ENCODE measurements around the gene PI16.

GRCh38 chr6:36954262-36954931 is at the start of gene PI16:
- TF ChIP-seq, protein P1, sequence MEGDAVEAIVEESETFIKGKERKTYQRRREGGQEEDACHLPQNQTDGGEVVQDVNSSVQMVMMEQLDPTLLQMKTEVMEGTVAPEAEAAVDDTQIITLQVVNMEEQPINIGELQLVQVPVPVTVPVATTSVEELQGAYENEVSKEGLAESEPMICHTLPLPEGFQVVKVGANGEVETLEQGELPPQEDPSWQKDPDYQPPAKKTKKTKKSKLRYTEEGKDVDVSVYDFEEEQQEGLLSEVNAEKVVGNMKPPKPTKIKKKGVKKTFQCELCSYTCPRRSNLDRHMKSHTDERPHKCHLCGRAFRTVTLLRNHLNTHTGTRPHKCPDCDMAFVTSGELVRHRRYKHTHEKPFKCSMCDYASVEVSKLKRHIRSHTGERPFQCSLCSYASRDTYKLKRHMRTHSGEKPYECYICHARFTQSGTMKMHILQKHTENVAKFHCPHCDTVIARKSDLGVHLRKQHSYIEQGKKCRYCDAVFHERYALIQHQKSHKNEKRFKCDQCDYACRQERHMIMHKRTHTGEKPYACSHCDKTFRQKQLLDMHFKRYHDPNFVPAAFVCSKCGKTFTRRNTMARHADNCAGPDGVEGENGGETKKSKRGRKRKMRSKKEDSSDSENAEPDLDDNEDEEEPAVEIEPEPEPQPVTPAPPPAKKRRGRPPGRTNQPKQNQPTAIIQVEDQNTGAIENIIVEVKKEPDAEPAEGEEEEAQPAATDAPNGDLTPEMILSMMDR (conservative IDR thresholded peaks at IDR 0.05; ENCODE audit: low read length) = no peak
- TF ChIP-seq EZH2phosphoT487 (IDR thresholded peaks at IDR 0.05; ENCODE audit: borderline replicate concordance, low read depth, low read length) = no peak

All from OCI-LY7 (cell line).